Activated CD4-positive, CD25-positive, alpha-beta regulatory T cell (primary cell): ENCODE results near the gene RABGAP1L.
"Not testable (repeated sequence)": the region's sequence is repeated elsewhere in the genome, so short reads cannot be mapped to it uniquely, and the experiment has no call there.

Experiments
- DNase-seq, 4 experiments: peaks; one replicate each; lab custom pipeline; 2025; lab: John Stamatoyannopoulos, UW

Gene RABGAP1L

GRCh38 chr1:174243451-174244000, 84.2 kb downstream of the RABGAP1L start:
- no peak for DNase-seq

DNA sequence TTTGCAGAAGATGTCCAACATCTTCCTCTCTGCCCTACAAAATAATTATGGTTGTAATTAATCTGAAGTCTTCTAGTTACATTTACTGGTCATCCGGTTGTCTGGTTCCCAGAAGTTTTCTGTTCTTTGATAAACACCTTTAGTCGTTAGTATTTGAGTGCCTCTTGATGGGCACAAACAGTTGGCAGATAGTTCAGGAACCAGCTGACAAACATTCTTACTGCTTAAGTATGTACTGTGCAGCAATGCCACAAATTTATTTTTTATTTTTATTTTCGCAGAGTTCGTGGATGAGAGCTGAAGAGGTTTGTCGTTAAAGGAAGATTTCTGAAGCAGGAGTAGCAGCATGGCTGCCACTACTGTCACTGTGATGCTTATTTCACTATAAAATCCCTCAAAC, 84.7 kb downstream of the RABGAP1L start:
- no peak for DNase-seq

GRCh38 chr1:174247472-174247871, 88.2 kb downstream of the RABGAP1L start:
- no peak for DNase-seq

DNA sequence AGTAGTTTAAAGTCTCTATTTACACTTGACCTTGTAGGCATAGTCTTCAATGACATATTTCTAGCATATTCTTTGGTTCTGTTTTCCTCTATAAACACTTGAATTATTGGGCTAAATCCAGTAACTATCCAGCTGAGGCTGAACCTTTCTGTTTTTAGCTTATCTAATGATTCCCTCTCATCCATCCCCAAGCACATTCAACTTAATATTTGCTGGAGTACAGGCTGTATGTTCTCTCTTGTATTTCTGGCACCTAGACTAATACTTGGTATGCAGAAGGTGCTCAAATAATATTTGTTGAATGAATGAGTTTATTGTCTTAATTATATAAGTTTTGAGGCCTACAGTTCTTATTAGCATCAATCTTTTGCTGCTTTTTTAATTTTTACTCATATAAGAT, 88.7 kb downstream of the RABGAP1L start:
- no peak for DNase-seq

DNA sequence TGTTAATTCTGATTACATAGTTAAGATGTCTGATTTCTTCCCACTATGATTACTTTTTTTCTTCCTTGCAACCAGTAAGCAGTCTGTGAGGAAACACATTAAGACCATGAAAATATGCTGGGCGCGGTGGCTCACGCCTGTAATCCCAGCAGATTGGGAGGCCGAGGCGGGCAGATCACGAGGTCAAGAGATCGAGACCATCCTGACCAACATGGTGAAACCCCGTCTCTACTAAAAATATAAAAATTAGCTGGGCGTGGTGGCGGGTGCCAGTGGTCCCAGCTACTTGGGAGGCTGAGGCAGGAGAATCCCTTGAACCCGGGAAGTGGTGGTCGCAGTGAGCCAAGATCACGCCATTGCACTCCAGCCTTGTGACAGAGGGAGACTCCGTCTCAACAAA, 97.1 kb downstream of the RABGAP1L start:
- not testable (repeated sequence) for DNase-seq

- peak in 3 of 4 experiments; percentile 2 to 19 (median 3) for DNase-seq
These were observed 98.8 kb downstream of the RABGAP1L start for GRCh38 chr1:174258148-174258550.

DNA sequence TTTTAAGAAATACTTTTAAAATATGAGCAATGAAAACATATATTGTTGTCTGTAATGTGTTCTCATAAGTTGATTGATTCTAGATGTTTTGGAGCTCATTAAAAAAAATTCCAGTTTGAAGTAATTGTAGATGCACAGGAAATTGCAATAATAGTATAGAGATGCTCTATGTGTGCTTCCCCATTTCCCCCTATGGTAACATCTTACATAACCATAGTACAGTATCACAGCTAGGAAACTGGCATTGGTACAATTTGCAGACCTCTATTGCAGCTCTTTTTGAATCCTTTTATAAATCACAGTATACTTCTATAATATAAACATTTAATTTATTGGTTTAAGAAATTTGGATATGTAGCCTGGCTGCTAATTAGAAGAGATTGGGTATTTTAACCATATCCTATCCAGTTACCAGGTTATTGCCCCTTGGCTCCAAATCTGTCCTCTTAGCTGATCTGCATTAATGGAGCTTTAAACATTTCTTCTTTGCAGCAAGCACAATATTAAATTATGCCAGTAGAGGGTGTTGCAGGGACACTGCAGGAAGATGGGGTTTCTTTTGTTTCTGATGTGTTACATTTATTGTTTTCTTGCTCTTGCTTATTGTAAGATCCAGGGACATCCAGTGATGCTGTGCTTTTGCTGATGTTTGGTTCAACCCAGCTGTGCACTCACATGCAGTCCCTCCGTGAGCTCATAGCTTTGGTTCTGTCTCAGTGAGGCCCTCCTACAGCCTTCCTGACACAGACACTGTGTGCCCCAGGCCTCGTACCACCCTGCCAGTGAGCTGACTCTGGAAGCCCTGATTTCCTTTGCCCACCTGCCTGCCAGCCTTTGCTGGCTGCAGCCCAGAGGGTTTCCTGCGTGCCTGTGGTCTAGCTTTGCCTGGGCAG, 103.3 kb downstream of the RABGAP1L start:
- no peak for DNase-seq

GRCh38 chr1:174265282-174265681, 106.0 kb downstream of the RABGAP1L start:
- no peak for DNase-seq

DNA sequence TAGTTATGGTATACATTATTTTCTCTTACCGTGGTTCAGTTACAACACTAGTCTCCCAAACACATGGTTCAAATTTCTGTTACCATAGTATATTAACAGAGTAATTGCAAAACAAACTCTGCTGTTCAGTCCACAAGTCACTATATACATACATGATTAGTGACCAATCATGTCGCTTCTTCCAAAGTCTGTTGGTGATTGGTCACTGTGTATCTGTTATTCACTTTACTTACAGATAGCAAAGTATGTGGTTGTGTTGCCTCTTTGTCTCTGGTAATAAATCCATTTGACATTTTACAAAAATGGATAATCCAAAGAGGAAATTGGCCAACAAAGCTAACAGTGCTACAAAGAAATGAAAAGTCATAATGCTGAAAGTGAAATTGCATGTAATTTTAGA, 107.2 kb downstream of the RABGAP1L start:
- no peak for DNase-seq

- DNase-seq = no peak
These were observed 107.8 kb downstream of the RABGAP1L start for GRCh38 chr1:174266991-174267612.

DNA sequence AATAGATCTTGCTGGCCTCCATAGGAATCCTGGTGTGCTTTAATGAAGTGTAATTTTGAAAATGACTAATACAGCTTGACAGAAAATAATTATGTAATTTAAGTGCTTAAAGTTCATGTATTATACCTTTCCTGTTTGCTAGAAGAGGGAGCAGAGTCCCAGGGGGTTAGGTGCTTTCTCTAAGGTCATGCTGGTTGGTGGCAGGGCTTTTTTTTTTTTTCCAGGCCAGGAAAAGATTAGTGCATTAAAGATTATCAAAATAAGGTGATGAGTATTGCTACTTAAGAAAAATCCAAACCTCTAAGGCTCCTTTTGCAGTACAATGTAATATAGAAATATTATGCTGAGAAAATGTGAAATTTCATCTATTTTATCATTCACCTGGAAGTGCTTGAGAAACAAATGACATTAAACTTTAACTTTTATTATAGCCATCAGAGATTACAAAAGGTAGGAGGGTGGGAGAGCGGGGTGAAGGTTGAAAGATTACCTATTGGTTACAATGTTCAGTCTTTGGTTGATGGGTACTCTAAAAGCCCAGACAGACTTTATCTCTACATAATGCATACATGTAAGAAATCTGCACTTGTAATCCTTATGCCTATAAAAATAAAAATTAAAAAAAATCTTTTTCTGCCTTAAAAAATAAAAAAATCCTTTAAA, 110.8 kb downstream of the RABGAP1L start:
- DNase-seq = no peak

DNA sequence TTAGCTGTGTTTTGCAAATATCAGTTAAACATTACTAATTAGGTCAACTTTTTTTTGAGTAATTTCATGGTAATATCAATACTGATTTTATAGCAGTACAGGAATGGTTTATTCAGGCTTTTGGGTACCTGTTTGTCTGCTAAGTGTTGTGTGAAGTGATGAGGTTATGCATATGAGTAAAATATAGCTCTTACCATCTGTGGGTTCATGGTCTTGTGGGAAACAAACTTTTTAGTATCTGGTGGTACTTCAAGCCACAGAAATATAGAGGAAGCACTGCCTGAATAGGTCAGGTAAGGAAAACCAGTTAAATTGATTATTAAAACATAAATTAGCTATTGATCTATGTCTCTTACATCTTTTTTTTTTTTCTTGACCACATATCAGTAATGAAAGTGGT, 113.9 kb downstream of the RABGAP1L start:
- DNase-seq = no peak

DNA sequence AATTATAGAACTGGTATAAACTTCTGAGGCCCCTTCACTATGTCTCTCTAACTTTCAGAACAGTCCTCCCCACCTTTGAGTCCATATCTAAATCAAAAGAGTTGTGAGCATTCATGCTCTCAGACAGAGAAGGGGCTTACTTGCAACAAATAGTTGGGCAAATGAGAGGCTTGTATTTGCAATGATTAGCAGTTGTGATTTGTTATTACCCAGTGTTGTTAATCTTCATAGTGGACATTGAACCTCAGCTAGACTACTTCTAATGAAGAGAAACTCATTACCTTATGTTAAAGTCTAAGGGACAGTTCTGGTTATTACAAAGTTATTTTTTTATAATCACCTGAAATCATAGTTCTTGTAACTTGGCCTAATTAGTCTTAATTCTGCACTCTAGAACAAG, 114.5 kb downstream of the RABGAP1L start:
- DNase-seq = no peak

DNA sequence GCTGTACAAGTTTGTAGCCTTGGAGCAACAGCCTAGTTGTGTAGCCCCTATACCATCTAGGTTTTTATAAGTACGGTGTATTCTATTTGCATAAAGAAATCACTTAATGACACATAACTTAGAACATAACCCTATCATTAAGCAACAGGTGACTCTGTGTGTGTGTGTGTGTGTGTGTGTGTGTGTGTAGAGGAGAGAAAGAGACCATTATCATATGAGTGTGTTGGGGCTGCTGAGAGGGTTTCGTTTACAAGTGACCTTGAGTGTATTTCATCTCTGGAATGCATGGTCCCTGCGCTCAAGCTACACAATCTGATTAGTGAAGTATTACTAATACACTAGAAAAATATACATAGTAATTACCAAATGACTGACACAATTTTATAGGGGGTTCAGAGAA, 115.1 kb downstream of the RABGAP1L start:
- no peak for DNase-seq

GRCh38 chr1:174274884-174275283, 115.6 kb downstream of the RABGAP1L start:
- no peak for DNase-seq

DNA sequence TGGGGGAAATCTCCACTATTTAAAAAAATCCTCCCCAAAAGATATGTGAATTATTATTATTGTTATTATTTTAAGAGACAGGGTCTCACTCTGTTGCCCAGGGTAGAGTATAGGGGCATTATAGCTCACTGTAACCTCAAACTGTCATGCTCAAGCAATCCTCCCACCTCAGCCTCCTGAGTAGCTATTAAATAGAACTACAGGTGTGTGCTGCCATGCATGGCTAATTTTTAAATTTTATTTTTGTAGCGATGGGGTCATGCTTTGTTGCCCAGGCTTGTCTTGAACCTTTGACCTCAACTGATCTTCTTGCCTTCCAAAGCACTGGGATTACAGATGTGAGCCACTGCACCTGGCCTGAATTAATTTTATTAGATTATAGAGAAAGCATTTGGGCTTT, 116.8 kb downstream of the RABGAP1L start:
- DNase-seq = no peak

- DNase-seq = no peak
These were observed 124.7 kb downstream of the RABGAP1L start for GRCh38 chr1:174284052-174284451.

DNA sequence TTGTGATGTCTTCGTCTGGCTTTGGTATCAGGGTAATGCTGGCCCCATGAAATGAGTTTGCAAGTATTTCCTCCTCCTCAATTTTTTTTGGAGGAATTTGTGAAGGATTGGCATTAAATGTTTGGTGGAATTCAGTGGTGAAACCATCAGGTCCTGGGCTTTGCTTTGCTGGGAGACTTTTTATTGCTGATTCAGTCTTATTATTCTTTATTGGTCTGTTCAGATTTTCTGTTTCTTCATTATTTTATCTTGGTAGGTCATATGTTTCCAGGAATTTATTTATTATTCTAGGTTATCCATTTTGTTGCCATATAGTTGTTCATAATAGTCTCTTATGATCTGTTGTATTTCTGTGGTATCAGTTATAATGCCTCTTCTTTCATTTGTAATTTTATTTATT, 126.7 kb downstream of the RABGAP1L start:
- DNase-seq = no peak

DNA sequence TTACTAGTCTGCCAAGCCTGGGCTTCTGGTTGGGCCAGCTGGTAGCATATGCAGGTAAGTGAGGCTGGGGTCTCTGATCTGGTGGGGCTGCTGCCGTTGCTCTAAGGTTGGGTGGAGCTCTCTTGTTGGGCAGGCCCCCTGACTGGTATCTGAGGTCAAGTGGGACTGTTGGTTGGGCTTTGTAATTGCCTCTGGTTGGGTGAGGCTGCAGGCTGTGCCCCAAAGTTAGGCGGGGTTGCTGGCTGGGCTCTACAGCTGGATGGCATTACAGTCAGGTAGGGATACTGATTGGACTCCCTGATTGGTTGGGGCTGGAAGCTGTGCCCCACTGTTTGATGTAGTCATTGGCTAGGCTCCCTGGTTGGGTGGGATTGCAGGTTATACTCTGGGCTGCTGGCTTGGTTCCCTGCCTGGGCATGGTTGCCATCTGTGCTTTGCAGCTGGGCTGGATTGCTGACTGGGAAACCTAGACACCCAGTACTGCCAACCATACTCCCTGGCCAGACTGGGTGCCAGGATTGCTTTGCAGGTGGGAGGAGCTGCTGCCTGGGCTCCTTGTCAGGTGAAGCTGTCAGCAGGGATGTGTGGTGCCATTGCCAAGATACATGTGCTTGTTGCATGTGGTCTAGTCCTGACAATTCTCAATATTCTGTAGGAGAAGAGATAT, 130.5 kb downstream of the RABGAP1L start:
- no peak for DNase-seq

GRCh38 chr1:174291059-174291458, 131.7 kb downstream of the RABGAP1L start:
- DNase-seq = no peak

DNA sequence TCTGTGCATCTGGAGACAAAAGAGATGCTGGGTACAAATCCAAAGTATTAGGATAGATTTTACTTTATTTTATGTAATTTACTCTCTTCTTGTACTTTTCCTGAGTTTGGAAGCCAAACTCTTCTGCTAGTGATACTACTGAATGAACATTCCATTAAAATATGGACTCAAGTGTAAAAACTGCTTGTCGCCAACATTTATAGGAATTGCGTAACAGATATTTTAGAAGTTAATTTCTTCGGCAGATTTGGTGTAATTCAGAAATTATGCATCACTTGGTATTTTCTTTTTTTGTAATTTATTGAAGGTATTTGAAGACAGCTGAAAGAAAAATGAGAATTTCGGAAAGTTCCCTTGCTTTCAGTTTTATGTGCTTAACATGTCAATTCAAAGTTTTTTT, 137.0 kb downstream of the RABGAP1L start:
- no peak for DNase-seq

DNA sequence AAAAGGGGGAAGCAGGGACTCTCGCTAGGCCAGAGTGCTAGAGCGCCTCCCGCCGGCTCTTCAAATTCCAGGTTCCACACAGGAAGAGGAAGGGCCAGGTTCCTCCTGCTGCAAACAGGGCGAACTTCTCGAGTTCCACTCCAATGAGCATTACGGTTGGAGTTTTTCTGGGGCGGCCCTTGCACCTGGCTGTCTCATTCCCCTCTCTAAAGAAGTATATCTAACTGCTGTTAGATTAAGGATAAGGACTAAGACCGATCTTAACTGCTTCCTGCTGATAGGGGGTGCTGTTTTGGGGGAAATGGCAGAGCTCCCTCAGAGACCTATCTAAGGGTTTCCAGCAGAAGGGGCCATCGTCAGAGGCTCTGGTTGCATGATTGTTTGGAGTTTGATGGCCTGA, 138.0 kb downstream of the RABGAP1L start:
- DNase-seq = no peak
